Measurements from ENCODE around the gene KDM4C. TPM values are rescaled to one million over a fixed set of nuclear protein-coding genes. Genes with fewer than 3 reads are reported as not detected.

The KDM4C gene
- total and polyA plus RNA-seq, 4 donors = 18.9 to 69.5 (median 29.1) TPM

DNA sequence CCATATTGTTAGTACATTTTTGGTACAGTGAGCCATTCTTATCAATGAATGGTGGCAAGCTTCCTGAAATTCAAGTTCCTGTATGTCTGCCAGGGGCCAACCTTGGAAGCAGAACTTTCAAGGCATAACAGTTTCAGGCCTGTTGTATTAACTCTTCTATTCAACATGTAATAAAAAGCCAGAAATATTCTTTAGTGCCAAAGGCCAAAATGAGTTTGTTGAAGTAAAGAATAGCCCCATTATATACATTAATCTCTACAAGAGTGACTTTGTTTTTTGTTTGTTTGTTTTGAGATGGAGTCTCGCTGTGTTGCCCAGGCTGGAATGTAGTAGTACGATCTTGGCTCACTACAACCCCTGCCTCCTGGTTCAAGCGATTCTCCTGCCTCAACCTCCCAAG, 321.3 kb downstream of the KDM4C start:
- Histone ChIP-seq H3K27ac (ENCODE audit: low read depth, low read length) (no peak overlapping the region), H3K27me3 (ENCODE audit: control insufficient read depth, insufficient read depth, low read length) (no peaks in the 10 kb centered on the region), H3K4me3 (ENCODE audit: low read depth, low read length) (no peak overlapping the region), H3K4me1 (ENCODE audit: control insufficient read depth, insufficient read depth, low read length) (no peaks in the 10 kb centered on the region), H3K36me3 (ENCODE audit: control insufficient read depth, insufficient read depth, low read length) (no peaks in the 10 kb centered on the region), H3K9me3 (ENCODE audit: control insufficient read depth, insufficient read depth, low read length) (no peaks in the 10 kb centered on the region)
- no peak for DNase-seq (ENCODE audit: low read depth in 4 of 6, low spot score in 6 of 6)
- 100% methylated on average over 3 of the region's 3 CpGs for WGBS (ENCODE audit: insufficient coverage)

DNA sequence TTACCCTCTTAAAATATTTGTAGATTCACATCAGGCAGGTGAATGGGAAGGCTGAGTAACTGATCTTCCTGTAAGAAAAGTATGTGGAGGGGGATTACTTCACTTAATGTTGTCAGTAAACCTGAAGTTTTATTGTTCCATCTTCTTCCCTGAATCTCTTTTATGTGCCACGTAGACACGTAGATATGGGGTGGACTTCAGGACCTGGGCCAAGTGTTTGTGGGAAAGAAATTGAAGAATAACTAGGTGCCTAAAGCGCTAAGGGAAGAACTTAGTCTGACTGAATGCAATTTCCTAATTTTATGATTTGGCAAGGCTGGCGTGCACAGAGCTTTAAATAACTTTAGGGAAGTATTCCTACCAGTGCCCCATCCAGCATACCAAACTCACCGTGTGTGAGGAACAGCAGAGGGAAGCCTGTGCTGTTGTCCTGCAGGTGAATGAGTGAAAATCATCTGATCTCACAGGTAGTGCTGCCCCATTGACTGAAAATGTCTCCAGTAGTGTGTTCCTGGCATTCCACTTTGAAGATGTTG, 323.4 kb downstream of the KDM4C start:
- no peaks in the 10 kb centered on the region for H3K9me3 ChIP-seq (ENCODE audit: control insufficient read depth, insufficient read depth, low read length)
- no peak overlapping the region for H3K27ac ChIP-seq (ENCODE audit: low read depth, low read length)
- no peaks in the 10 kb centered on the region for H3K27me3 ChIP-seq (ENCODE audit: control insufficient read depth, insufficient read depth, low read length)
- no peak overlapping the region for H3K4me3 ChIP-seq (ENCODE audit: low read depth, low read length)
- no peaks in the 10 kb centered on the region for H3K4me1 ChIP-seq (ENCODE audit: control insufficient read depth, insufficient read depth, low read length)
- H3K36me3 ChIP-seq (ENCODE audit: control insufficient read depth, insufficient read depth, low read length) = no peaks in the 10 kb centered on the region
- DNase-seq (ENCODE audit: low read depth in 4 of 6, low spot score in 6 of 6) = no peak
- WGBS (ENCODE audit: insufficient coverage) = 92% methylated on average over 4 of the region's 5 CpGs

GRCh38 chr9:7083192-7083591, 325.4 kb downstream of the KDM4C start:
- DNase-seq (ENCODE audit: low read depth in 4 of 6, low spot score in 6 of 6) = no peak
- no peak overlapping the region for H3K27ac ChIP-seq (ENCODE audit: low read depth, low read length)
- no CpG with 5 or more reads among the region's 1 CpG for WGBS (ENCODE audit: insufficient coverage)
- no peaks in the 10 kb centered on the region for H3K9me3 ChIP-seq (ENCODE audit: control insufficient read depth, insufficient read depth, low read length)
- no peak overlapping the region for H3K4me3 ChIP-seq (ENCODE audit: low read depth, low read length)
- no peaks in the 10 kb centered on the region for H3K4me1 ChIP-seq (ENCODE audit: control insufficient read depth, insufficient read depth, low read length)
- no peaks in the 10 kb centered on the region for H3K36me3 ChIP-seq (ENCODE audit: control insufficient read depth, insufficient read depth, low read length)
- H3K27me3 ChIP-seq (ENCODE audit: control insufficient read depth, insufficient read depth, low read length) = no peaks in the 10 kb centered on the region

- DNase-seq (ENCODE audit: low read depth in 4 of 6, low spot score in 6 of 6) = peak in 1 of 6 donors; percentile 56
- no peaks in the 10 kb centered on the region for H3K27me3 ChIP-seq (ENCODE audit: control insufficient read depth, insufficient read depth, low read length)
- H3K4me1 ChIP-seq (ENCODE audit: control insufficient read depth, insufficient read depth, low read length) = no peaks in the 10 kb centered on the region
- 100% methylated on average over 1 of the region's 4 CpGs for WGBS (ENCODE audit: insufficient coverage)
- no peak overlapping the region for H3K4me3 ChIP-seq (ENCODE audit: low read depth, low read length)
- no peak overlapping the region for H3K27ac ChIP-seq (ENCODE audit: low read depth, low read length)
- H3K36me3 ChIP-seq (ENCODE audit: control insufficient read depth, insufficient read depth, low read length) = no peaks in the 10 kb centered on the region
- no peaks in the 10 kb centered on the region for H3K9me3 ChIP-seq (ENCODE audit: control insufficient read depth, insufficient read depth, low read length)
Measured at GRCh38 chr9:7085357-7085756, 327.6 kb downstream of the KDM4C start.

GRCh38 chr9:7086389-7086788, 328.6 kb downstream of the KDM4C start:
- WGBS (ENCODE audit: insufficient coverage) = 96% methylated on average over 3 of the region's 3 CpGs
- no peaks in the 10 kb centered on the region for H3K36me3 ChIP-seq (ENCODE audit: control insufficient read depth, insufficient read depth, low read length)

DNA sequence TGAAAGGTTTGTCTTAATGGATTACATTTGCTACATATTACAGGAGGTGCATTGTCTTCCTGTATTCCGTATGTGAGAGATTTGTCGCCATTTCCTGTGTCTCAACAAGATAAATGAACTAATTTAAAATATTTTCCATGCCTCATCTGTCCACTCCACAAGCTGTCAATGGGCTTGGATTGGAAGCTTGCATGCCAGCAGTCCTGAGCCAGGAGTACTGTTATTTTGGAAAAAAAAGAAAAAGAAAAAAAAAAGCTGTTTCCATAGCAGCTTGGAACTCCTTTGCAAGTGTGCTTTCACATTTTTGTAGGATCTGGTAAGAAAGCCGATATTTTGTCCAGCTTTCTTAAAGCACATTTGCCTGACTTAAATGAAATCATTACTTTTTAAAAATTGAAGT, 330.8 kb downstream of the KDM4C start:
- H3K27ac ChIP-seq (ENCODE audit: low read depth, low read length) = no peak overlapping the region
- H3K9me3 ChIP-seq (ENCODE audit: control insufficient read depth, insufficient read depth, low read length) = no peaks in the 10 kb centered on the region
- H3K27me3 ChIP-seq (ENCODE audit: control insufficient read depth, insufficient read depth, low read length) = no peaks in the 10 kb centered on the region
- no peaks in the 10 kb centered on the region for H3K4me1 ChIP-seq (ENCODE audit: control insufficient read depth, insufficient read depth, low read length)
- no peak overlapping the region for H3K4me3 ChIP-seq (ENCODE audit: low read depth, low read length)
- WGBS (ENCODE audit: insufficient coverage) = no CpG with 5 or more reads among the region's 3 CpGs
- no peaks in the 10 kb centered on the region for H3K36me3 ChIP-seq (ENCODE audit: control insufficient read depth, insufficient read depth, low read length)
- peak in 2 of 6 donors; percentile 51 to 81 for DNase-seq (ENCODE audit: low read depth in 4 of 6, low spot score in 6 of 6)

More at GRCh38 chr9:7086389-7086788, 328.6 kb downstream of the KDM4C start:
- no peak for DNase-seq (ENCODE audit: low read depth in 4 of 6, low spot score in 6 of 6)
- H3K4me3 ChIP-seq (ENCODE audit: low read depth, low read length) = no peak overlapping the region
- no peaks in the 10 kb centered on the region for H3K9me3 ChIP-seq (ENCODE audit: control insufficient read depth, insufficient read depth, low read length)
- H3K27ac ChIP-seq (ENCODE audit: low read depth, low read length) = no peak overlapping the region
- H3K27me3 ChIP-seq (ENCODE audit: control insufficient read depth, insufficient read depth, low read length) = no peaks in the 10 kb centered on the region
- H3K4me1 ChIP-seq (ENCODE audit: control insufficient read depth, insufficient read depth, low read length) = no peaks in the 10 kb centered on the region

DNA sequence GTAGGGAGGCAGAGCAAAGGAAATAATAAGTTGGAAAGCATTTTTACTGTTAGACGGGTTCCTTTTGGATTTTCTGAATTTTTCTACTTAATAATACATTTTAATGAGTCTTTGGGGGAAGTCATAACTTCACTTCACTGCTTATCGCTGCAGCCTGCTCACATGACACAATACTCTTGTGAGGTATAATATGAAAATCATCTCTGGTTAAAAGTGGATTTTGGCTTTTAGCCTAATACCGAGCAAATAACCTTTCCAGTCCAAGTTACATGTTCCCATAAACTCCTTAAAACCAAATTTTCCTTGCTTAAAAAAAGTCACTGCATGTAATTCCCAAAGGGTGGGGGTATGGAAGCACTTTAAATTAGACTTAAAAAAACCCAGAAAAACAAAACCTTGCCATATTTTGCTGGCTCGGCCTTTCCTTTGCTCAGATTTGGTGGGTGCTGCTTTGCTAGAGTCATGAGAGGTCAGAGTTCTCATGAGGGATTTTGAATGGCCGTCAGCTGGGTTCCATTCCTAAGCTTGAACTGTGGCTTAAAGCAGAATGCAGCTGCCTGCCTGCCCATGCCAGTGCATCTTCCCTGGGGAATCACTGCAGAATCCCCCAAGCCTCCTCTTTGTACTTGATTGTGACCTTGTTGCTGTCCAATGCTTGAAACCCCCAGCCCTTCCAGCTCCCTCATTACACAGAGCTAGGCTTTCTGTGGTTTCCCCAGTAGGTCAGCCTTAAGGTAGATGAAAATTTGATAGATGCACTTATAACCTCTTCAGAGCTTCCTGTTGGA, 331.8 kb downstream of the KDM4C start:
- 67% methylated on average over 1 of the region's 5 CpGs for WGBS (ENCODE audit: insufficient coverage)

DNA sequence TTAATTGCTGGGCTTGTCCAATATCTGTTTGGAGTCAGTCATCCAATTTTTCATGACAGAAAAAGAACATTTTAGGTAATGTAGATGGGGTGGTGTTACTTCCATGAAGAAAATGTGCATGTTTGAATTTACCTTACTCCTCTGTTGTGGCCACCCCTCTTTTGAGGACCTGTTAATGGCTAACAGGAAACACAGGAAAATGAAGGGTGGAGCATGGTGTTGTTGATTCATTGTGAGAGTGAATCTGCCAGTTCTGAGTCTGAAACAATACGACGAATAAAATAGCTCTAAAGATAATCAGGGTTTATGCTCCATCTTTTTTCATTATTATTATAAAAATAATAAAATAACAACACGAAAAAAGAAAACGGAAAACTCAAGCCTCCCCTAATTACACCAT, 335.3 kb downstream of the KDM4C start:
- no peaks in the 10 kb centered on the region for H3K4me1 ChIP-seq (ENCODE audit: control insufficient read depth, insufficient read depth, low read length)
- no peak overlapping the region for H3K4me3 ChIP-seq (ENCODE audit: low read depth, low read length)
- no CpG with 5 or more reads among the region's 4 CpGs for WGBS (ENCODE audit: insufficient coverage)
- no peaks in the 10 kb centered on the region for H3K9me3 ChIP-seq (ENCODE audit: control insufficient read depth, insufficient read depth, low read length)
- H3K36me3 ChIP-seq (ENCODE audit: control insufficient read depth, insufficient read depth, low read length) = no peaks in the 10 kb centered on the region
- H3K27ac ChIP-seq (ENCODE audit: low read depth, low read length) = no peak overlapping the region
- DNase-seq (ENCODE audit: low read depth in 4 of 6, low spot score in 6 of 6) = no peak
- H3K27me3 ChIP-seq (ENCODE audit: control insufficient read depth, insufficient read depth, low read length) = no peaks in the 10 kb centered on the region

More for the DNA sequence above, 331.8 kb downstream of the KDM4C start:
- no peaks in the 10 kb centered on the region for H3K36me3 ChIP-seq (ENCODE audit: control insufficient read depth, insufficient read depth, low read length)
- no peaks in the 10 kb centered on the region for H3K9me3 ChIP-seq (ENCODE audit: control insufficient read depth, insufficient read depth, low read length)
- H3K4me1 ChIP-seq (ENCODE audit: control insufficient read depth, insufficient read depth, low read length) = no peaks in the 10 kb centered on the region
- no peaks in the 10 kb centered on the region for H3K27me3 ChIP-seq (ENCODE audit: control insufficient read depth, insufficient read depth, low read length)
- DNase-seq (ENCODE audit: low read depth in 4 of 6, low spot score in 6 of 6) = peak in 1 of 6 donors; percentile 70
- H3K27ac ChIP-seq (ENCODE audit: low read depth, low read length) = no peak overlapping the region
- no peak overlapping the region for H3K4me3 ChIP-seq (ENCODE audit: low read depth, low read length)

GRCh38 chr9:7094052-7094451, 336.3 kb downstream of the KDM4C start:
- no peak overlapping the region for H3K27ac ChIP-seq (ENCODE audit: low read depth, low read length)
- no peaks in the 10 kb centered on the region for H3K9me3 ChIP-seq (ENCODE audit: control insufficient read depth, insufficient read depth, low read length)
- no peaks in the 10 kb centered on the region for H3K4me1 ChIP-seq (ENCODE audit: control insufficient read depth, insufficient read depth, low read length)
- DNase-seq (ENCODE audit: low read depth in 4 of 6, low spot score in 6 of 6) = peak in 3 of 6 donors; percentile 17 to 81 (median 43)
- WGBS (ENCODE audit: insufficient coverage) = no CpG with 5 or more reads among the region's 2 CpGs
- no peaks in the 10 kb centered on the region for H3K36me3 ChIP-seq (ENCODE audit: control insufficient read depth, insufficient read depth, low read length)
- H3K27me3 ChIP-seq (ENCODE audit: control insufficient read depth, insufficient read depth, low read length) = no peaks in the 10 kb centered on the region
- H3K4me3 ChIP-seq (ENCODE audit: low read depth, low read length) = no peak overlapping the region

DNA sequence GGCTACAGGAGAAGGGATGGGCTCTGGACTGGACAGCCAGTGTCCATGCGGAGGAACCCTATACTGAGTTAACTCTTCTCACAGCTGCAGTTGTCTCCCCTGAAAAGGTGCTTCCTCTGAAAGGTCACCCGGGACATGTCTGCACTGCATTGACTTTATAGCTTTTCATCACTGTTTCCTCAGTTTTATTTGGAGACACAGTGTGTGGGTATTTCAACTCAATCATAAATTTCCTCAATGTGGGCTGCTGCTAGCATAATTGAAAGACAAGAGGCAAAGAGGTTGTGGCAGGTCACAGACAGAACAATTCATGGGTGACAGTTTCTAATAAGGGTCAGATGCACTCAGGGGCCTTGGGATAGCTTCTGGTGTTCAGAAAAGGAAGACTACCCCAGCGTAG, 336.8 kb downstream of the KDM4C start:
- DNase-seq (ENCODE audit: low read depth in 4 of 6, low spot score in 6 of 6) = no peak
- Histone ChIP-seq H3K27me3 (ENCODE audit: control insufficient read depth, insufficient read depth, low read length) (no peaks in the 10 kb centered on the region), H3K4me1 (ENCODE audit: control insufficient read depth, insufficient read depth, low read length) (no peaks in the 10 kb centered on the region), H3K27ac (ENCODE audit: low read depth, low read length) (no peak overlapping the region), H3K9me3 (ENCODE audit: control insufficient read depth, insufficient read depth, low read length) (no peaks in the 10 kb centered on the region), H3K4me3 (ENCODE audit: low read depth, low read length) (no peak overlapping the region), H3K36me3 (ENCODE audit: control insufficient read depth, insufficient read depth, low read length) (no peaks in the 10 kb centered on the region)
- 90% methylated on average over 2 of the region's 3 CpGs for WGBS (ENCODE audit: insufficient coverage)
